ENCODE data around the gene SPATA20. TPM values are rescaled to one million over a fixed set of nuclear protein-coding genes. Genes with fewer than 3 reads are reported as not detected.

Gene SPATA20
- 71.3 TPM for total RNA-seq (ENCODE audit: insufficient read depth, low replicate concordance)

DNA sequence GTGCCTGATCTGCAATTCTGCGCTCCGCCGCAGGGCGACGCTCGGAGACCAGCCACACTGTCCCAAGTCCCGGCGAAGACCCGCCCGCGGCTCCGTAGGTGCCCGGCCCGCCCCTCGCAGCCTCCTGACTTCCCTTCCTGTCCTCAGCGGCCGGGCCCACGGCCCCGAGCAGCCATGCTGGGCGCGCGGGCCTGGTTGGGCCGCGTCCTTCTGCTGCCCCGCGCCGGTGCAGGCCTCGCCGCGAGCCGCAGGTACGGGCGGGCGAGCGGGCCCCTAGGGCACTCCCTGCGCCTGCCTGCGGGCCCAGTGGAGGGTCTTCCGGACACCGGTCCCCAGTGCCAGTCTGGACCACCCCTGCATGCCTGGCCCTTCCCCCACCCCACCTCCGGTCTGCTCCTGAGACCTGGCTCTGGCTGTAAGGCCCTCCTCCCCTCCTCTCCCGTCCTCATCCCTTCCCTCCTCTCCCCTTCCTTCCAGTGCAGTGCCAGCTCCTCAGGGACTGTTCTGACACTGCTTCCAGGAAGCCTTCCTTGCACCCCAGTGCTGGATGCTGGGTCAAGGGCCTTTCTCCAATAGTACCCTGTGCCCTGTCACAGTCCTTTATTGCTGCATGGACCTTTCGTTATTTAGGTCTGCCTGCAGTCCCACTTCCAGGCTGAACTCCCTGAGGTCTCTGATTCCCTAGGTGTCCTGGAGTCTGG lies at the start of gene SPATA20:
Gene SPATA20 (plus strand): TSS at position 140 of the 701 bp plus-strand sequence. CDS start 35 bp downstream, at position 175.
- peak; percentile 94 for DNase-seq (ENCODE audit: low spot score)

- no peak for DNase-seq (ENCODE audit: low spot score)
Observed at GRCh38 chr17:50498021-50498874, 48.7 kb upstream of the SPATA20 start.

DNA sequence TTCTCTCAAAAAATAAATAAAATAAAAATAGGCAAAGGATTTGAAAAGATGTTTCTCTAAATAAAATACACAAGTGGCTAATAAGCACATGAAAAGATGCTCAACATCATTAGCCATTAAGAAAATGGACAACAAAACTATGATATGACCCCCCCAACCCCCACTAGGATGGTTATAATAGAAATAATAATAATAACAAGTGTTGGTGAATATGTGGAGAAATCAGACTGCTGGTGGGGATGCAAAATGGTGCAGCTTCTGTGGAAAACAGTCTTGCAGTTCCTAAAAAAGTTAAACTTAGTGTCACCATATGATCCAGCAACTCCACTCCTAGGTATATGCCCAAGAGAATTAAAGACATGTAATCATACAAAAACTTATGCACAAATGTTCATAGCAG lies 47.7 kb upstream of the SPATA20 start:
- DNase-seq (ENCODE audit: low spot score), result no peak

DNA sequence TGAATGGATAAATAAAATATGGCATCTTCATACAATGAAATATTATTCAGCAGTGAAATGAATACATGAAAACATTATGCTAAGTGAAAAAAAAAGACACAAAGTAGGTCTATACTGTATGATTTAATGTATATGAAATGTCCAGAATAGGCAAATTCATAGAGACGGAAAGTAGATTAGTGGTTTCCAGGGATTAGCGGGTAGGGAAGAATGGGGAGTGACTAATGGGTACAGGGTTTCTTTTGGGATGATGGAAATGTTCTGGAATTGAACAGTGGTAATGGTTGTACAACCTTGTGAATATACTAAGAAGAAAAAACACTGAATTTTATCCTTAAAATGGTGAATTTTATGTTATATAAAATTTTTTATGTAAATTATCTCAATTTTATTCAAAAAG lies 47.3 kb upstream of the SPATA20 start:
- no peak for DNase-seq (ENCODE audit: low spot score)

- DNase-seq (ENCODE audit: low spot score), result no peak
Observed at GRCh38 chr17:50501054-50501453, 45.9 kb upstream of the SPATA20 start.

- DNase-seq (ENCODE audit: low spot score), result no peak
Observed at GRCh38 chr17:50502301-50502990, 44.5 kb upstream of the SPATA20 start.

DNA sequence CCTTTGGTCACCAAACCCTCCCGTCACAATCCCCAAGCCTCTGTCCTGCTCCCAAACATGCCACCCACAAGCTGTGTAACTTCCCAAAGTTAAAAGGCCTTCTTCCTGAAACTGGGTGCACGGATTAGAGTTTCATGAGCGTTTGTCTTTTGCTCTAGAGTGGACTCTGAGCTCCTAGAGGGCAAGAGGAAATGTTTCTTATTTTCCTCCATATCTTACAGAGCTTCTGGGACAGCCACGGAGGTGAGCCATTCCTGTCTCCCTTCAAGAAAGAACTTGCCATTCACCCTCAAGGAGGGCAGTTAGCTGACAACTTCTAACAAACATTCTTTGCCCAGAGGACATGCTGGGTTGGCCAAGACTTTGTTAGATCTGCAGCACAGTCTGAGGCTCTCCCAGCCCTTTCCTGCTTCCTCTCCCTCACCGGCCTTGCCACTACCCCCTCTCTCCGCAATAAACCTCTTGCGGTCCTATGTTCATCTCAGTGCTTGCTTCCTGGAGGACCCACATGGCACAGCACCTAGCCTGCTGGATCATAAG lies 41.3 kb upstream of the SPATA20 start:
- no peak for DNase-seq (ENCODE audit: low spot score)

DNA sequence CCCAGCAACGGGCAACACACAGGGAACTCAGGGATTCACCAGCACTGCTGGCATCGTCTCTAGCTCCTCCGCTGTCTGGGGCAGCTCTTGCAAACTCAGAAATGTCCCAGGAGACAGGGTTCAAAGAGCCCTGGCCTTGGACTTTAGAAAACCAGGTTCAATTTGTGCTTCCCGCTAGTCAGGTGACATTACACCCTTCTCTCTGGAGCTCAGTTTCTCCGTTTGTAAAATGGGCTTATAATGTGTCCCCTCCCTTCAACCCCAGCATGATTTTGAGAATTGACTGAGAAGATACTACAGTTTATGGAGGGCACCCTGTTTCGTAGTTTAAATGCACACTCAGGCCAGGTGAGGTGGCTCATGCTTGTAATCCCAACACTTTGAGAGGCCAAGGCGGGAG lies 40.7 kb upstream of the SPATA20 start:
- DNase-seq (ENCODE audit: low spot score), result no peak

- DNase-seq (ENCODE audit: low spot score), result peak; percentile 79
Observed at GRCh38 chr17:50507871-50508572, 39.0 kb upstream of the SPATA20 start, which contains the start of gene MYCBPAP. Gene MYCBPAP, plus strand, starts transcription at chr17:50508439. Its CDS starts 236 bp downstream, at chr17:50508675.

DNA sequence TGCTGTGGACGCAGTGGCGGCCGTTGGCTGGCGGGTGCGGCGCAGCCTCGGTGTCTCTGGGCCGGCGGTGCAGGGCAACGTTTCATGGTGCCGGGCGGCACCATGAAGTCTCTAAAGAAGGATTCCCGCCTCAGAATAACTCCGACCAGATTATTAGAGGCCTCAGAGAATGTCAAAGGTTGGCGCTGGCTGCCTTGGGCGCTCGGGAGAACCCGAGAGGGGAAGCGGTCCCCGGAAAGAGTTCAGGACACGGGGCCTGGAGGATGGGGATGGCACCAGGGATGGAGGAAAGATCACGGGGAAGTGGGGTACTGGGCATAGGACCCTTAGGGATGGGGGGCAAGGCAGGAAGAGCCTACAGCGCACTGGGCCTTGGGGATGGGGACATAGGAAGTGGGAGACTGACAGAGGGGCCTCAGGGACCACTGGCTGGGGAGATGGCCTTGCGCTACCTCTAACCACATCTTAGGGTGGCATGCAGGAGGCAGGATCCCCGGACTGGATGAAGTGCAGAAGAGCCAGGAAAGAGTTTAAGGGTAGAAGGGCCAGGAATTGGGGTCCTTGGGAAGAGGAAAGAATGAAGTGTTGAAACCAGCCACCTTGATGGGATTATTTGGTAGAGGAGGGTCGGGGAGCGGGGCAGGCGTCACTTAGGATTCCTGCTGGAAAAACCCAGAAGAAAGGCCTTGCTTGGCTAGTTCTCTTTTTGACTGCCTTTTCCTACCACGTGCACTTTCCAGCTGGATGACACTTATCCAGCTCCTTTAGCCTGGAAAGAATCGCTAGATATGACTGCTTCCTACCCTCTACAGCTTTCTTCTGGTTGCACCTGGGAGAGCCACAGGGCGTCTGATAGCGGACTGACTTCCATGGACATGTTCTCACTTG lies 38.2 kb upstream of the SPATA20 start:
- DNase-seq (ENCODE audit: low spot score), result no peak

DNA sequence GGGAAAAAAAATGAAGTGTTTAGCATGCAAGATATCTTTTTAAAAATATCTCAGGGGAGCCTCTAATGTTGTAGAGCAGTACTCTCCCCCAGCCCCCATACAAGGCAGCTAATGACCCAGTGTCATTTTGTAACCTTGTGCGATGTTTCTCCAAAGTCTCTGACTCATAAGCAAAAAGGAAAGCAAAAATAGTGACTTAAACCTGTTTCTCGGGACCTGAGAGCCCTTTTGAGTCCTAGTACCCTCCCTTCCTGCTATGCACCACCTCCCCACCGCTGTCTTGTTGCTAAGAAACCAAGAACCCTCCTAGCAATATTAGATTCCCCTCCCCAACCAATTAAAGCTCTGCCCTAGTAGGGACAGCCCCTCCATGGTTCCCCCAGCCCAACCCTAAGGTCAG lies 35.9 kb upstream of the SPATA20 start:
- peak; percentile 39 for DNase-seq (ENCODE audit: low spot score)

GRCh38 chr17:50513495-50513894 lies 33.5 kb upstream of the SPATA20 start:
- DNase-seq (ENCODE audit: low spot score), result no peak

GRCh38 chr17:50514388-50514787 lies 32.6 kb upstream of the SPATA20 start:
- no peak for DNase-seq (ENCODE audit: low spot score)

GRCh38 chr17:50514936-50515702 lies 31.9 kb upstream of the SPATA20 start:
- DNase-seq (ENCODE audit: low spot score), result no peak

GRCh38 chr17:50517011-50517410 lies 30.0 kb upstream of the SPATA20 start:
- DNase-seq (ENCODE audit: low spot score), result no peak

- no peak for DNase-seq (ENCODE audit: low spot score)
Observed at GRCh38 chr17:50517504-50518383, 29.2 kb upstream of the SPATA20 start.

DNA sequence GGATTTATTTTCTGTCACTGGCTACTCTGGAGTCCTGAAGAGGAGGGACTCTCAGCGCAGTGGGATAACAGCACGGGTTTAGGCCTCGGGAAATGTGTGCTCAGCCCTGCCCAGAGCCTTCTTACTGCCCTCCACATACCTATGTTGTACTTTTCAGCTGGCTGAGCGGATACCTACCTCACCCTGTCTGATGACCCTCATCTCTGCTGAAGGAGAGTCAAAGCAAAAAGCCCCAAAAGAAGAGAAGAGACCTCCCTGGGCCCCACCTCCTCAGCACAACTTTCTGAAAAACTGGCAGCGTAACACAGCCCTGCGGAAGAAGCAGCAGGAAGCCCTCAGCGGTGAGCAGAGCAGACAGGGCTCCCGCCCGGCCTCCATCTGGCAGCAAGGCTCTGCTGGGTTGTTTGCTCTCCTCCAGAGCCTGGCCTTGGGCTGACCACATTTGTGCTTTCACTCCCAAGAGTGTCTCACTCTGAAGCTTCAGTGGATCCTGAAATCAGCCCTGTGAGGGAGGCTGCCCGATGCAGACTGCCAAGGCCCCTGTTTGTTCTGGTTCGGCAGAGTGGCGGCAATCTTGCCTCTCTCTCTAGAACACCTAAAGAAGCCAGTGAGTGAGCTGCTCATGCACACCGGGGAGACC lies 28.5 kb upstream of the SPATA20 start:
- DNase-seq (ENCODE audit: low spot score), result no peak
